CD8-positive, alpha-beta memory T cell (primary cell): Measurements from ENCODE around the gene UAP1L1. TPM values are rescaled to one million over a fixed set of nuclear protein-coding genes. Genes with fewer than 3 reads are reported as not detected.
A peak's percentile ranks its signal among the peaks of the same experiment; 100 is the strongest.

Experiments
- CTCF ChIA-PET: fragments of 350-600 bp; sonication (Branson Sonifier 250); formaldehyde crosslinking; loops from one replicate; lab custom pipeline; 2021; ENCODE audit warnings: antibody characterized with exemption; lab: Charles Lee
- POLR2A ChIA-PET: fragments of 350-600 bp; sonication (Branson Sonifier 250); formaldehyde crosslinking; loops from one replicate; lab custom pipeline; 2021; ENCODE audit warnings: antibody characterized with exemption; lab: Charles Lee
- DNase-seq, 5 donors: peaks; one replicate each; pipeline versions ENCODE4 v3.0.0 to v3.0.0-alpha.2; 2020 to 2022; ENCODE audit warnings: mixed read lengths in 1 of 5
- H3K27ac ChIP-seq: one replicate; pipeline ENCODE4 v1.7.0; 2013; ENCODE audit warnings: low read depth, mild to moderate bottlenecking, low read length, moderate library complexity
- H3K27me3 ChIP-seq: 2 replicates; pipeline ENCODE4 v1.7.0; 2013; ENCODE audit warnings: low read length, mild to moderate bottlenecking; ENCODE audit not compliant: insufficient read depth, poor library complexity, severe bottlenecking
- H3K36me3 ChIP-seq: 2 replicates; pipeline ENCODE4 v1.7.0; 2013; ENCODE audit warnings: mild to moderate bottlenecking, low read length, moderate library complexity; ENCODE audit not compliant: insufficient read depth
- H3K4me1 ChIP-seq: 2 replicates; pipeline ENCODE4 v1.7.0; 2013; ENCODE audit warnings: mild to moderate bottlenecking, low read length, moderate library complexity; ENCODE audit not compliant: insufficient read depth
- H3K4me3 ChIP-seq: 2 replicates; pipeline ENCODE4 v1.7.0; 2013; ENCODE audit warnings: mild to moderate bottlenecking, low read length
- H3K9me3 ChIP-seq: 2 replicates; pipeline ENCODE4 v1.7.0; 2013; ENCODE audit warnings: mild to moderate bottlenecking, low read length
- H3K27ac Mint-ChIP-seq, 8 donors: one replicate each; pipeline ENCODE4 v1.8.0; 2020 to 2021; ENCODE audit warnings: mixed read lengths in 8 of 8, mild to moderate bottlenecking in 6 of 8, inconsistent platforms in 3 of 8, moderate library complexity in 3 of 8
- H3K27me3 Mint-ChIP-seq, 2 donors: one replicate each; pipeline ENCODE4 v1.8.0; 2020 to 2021; ENCODE audit warnings: mixed read lengths in 2 of 2, mild to moderate bottlenecking in 1 of 2, moderate library complexity in 1 of 2
- H3K36me3 Mint-ChIP-seq, 3 donors: one replicate each; pipeline ENCODE4 v1.8.0; 2020 to 2021; ENCODE audit warnings: mixed read lengths in 3 of 3, inconsistent platforms in 1 of 3, mild to moderate bottlenecking in 1 of 3
- H3K4me1 Mint-ChIP-seq, 3 donors: one replicate each; pipeline ENCODE4 v1.8.0; 2020 to 2021; ENCODE audit warnings: mixed read lengths in 3 of 3, inconsistent platforms in 1 of 3, mild to moderate bottlenecking in 1 of 3
- H3K4me3 Mint-ChIP-seq, 7 donors: one replicate each; pipeline ENCODE4 v1.8.0; 2020 to 2021; ENCODE audit warnings: mixed read lengths in 7 of 7, mild to moderate bottlenecking in 6 of 7, moderate library complexity in 4 of 7, inconsistent platforms in 2 of 7
- H3K9me3 Mint-ChIP-seq, 5 donors: one replicate each; pipeline ENCODE4 v1.8.0; 2020 to 2022; ENCODE audit warnings: mixed read lengths in 5 of 5, mild to moderate bottlenecking in 3 of 5, moderate library complexity in 2 of 5, inconsistent platforms in 1 of 5
- polyA plus RNA-seq: library from polyadenylated mRNA; unstranded; fragments of 300-500 nt; fragmentation: Illumina TruSeq; gene quantifications from one replicate; pipeline ENCODE4 v1.2.3, GENCODE V29; 2021
- total RNA-seq, 2 experiments: library from RNA; stranded (reverse); gene quantifications; one replicate each; pipeline ENCODE4 v1.2.3, GENCODE V29; 2021

Gene UAP1L1, protein sequence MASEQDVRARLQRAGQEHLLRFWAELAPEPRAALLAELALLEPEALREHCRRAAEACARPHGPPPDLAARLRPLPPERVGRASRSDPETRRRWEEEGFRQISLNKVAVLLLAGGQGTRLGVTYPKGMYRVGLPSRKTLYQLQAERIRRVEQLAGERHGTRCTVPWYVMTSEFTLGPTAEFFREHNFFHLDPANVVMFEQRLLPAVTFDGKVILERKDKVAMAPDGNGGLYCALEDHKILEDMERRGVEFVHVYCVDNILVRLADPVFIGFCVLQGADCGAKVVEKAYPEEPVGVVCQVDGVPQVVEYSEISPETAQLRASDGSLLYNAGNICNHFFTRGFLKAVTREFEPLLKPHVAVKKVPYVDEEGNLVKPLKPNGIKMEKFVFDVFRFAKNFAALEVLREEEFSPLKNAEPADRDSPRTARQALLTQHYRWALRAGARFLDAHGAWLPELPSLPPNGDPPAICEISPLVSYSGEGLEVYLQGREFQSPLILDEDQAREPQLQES
- total RNA-seq (10 to 100 TPM; 15.3 to 15.5 TPM), polyA plus RNA-seq (4.6 TPM)

DNA sequence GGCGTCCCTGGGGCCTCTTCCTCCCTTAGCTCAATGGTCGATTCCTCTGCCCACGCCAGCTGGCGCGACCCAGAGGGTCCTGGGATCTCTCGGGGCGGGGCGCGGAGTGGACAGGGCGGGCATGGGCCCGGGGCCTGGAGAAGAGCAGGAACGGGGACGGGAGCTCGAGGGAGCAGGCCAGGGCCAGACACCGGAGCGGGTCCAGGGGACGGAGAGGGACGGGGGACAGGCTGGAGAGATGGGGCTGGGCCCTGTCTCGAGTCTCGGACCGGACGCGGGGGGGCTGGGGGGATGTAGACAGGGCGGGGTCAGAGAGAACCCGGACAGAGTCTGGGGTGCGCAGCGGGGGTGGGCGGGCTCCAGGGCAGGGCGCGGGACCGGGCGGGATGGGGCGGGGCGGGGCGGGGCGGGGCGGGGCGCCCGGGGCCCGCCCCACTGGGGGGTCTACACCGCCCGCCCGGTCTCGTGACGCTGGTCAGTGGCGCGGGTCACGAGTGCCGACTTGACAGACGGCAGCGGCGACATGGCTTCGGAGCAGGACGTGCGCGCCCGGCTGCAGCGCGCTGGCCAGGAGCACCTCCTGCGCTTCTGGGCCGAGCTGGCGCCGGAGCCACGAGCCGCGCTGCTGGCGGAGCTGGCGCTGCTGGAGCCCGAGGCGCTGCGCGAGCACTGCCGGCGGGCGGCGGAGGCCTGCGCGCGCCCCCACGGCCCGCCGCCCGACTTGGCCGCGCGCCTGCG is at the start of gene UAP1L1:
TSS of gene UAP1L1 (plus strand) at position 508 of the 738 bp plus-strand sequence. CDS start at position 524, 16 bp downstream.
- Histone ChIP-seq H3K9me3 (no peaks in the 10 kb centered on the region), H3K4me3 (peak within 1 kb of the TSS; percentile 47), H3K4me1 (peaks cover 7% of the 10 kb centered on the region), H3K27me3 (no peaks in the 10 kb centered on the region), H3K27ac (no peak within 1 kb of the TSS), H3K36me3 (peaks cover 3% of the 10 kb centered on the region)
- H3K27ac Mint-ChIP-seq: peak within 1 kb of the TSS in 3 of 8 donors; percentile 52 to 79 (median 68)
- H3K4me3 Mint-ChIP-seq: peak within 1 kb of the TSS; percentile 73 to 91 (median 76)
- ChIA-PET POLR2A (interaction anchor here (0.6 to 2.6 kb wide), 4 partner anchors 9 to 52 kb away, joined by 3 to 14 read pairs (median 3); partner anchors contain the start of gene MAN1B1), CTCF (interaction anchor here (0.9 to 2.7 kb wide), 5 partner anchors 9 to 234 kb away, joined by 3 to 13 read pairs (median 8); partner anchors contain the start of genes MAN1B1, NPDC1 and TUBB4B)
- H3K4me1 Mint-ChIP-seq: peaks cover 0 to 5% (median 2%) of the 10 kb centered on the region in 3 donors
- DNase-seq: peak; percentile 50 to 79 (median 63)
- H3K9me3 Mint-ChIP-seq: no peaks in the 10 kb centered on the region
- no peaks in the 10 kb centered on the region for H3K27me3 Mint-ChIP-seq
- peaks cover 0 to 14% (median 0%) of the 10 kb centered on the region in 3 donors for H3K36me3 Mint-ChIP-seq

DNA sequence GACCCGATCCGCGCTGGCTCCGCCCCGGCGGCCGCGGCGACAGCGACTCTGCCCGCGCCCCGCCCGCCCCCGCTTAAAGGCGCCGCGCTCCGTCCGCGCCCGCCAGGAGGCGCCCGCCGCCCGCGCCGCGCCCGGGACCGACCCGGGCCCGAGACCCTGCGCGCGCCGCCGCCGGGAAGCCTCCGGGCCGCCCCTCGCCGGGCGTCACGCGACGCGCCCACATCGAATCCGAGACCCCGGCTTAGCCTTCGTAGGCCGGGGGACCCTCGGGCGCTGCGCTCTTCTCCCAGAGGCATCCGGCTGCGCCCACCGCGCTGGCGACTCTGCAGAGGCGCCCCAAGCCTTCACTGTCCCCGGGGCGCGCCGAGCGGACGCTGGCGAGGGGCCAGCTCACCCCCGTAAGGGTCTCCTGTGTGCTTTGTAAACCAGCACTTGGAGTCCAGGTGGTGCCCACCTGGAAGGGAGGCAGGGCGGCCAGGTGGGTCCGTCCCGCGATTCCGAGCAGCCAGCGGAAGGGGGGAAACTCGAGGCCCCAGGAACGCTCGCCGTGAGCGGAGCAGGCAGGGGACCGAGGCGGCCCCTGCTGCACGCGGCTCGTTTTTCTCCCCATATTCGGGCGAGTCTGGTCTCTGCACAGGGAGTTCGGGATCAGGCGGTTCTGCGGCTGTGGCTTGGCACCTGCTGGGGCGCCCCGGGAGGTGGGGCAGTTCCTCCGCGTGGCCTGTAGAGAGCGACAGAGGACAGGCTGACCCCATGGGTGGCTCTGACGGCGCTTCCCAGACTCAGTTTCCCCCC is 48.9 kb upstream of the UAP1L1 start:
- ChIA-PET POLR2A (interaction anchor here (0.6 kb wide), 1 partner anchor 85 kb away, joined by 3 read pairs; no protein-coding TSS in a partner anchor), CTCF (interaction anchor here (0.6 to 7.8 kb wide), 51 partner anchors 7 to 240 kb away, joined by 3 to 72 read pairs (median 5); partner anchors contain the start of genes AJM1, CLIC3, FBXW5 and MAN1B1)
- Mint-ChIP-seq H3K27me3 (no peaks in the 10 kb centered on the region), H3K4me3 (peak overlapping the region; percentile 82 to 95 (median 88)), H3K36me3 (peaks cover 0 to 1% (median 0%) of the 10 kb centered on the region in 3 donors), H3K27ac (peak overlapping the region; percentile 39 to 96 (median 86)), H3K4me1 (peaks cover 39 to 76% (median 44%) of the 10 kb centered on the region in 3 donors), H3K9me3 (no peaks in the 10 kb centered on the region)
- DNase-seq: peak; percentile 65 to 77 (median 68)
- Histone ChIP-seq H3K4me1 (peaks cover 55% of the 10 kb centered on the region), H3K36me3 (no peaks in the 10 kb centered on the region), H3K9me3 (no peaks in the 10 kb centered on the region), H3K4me3 (peak overlapping the region; percentile 74), H3K27me3 (no peaks in the 10 kb centered on the region), H3K27ac (peak overlapping the region; percentile 61)

DNA sequence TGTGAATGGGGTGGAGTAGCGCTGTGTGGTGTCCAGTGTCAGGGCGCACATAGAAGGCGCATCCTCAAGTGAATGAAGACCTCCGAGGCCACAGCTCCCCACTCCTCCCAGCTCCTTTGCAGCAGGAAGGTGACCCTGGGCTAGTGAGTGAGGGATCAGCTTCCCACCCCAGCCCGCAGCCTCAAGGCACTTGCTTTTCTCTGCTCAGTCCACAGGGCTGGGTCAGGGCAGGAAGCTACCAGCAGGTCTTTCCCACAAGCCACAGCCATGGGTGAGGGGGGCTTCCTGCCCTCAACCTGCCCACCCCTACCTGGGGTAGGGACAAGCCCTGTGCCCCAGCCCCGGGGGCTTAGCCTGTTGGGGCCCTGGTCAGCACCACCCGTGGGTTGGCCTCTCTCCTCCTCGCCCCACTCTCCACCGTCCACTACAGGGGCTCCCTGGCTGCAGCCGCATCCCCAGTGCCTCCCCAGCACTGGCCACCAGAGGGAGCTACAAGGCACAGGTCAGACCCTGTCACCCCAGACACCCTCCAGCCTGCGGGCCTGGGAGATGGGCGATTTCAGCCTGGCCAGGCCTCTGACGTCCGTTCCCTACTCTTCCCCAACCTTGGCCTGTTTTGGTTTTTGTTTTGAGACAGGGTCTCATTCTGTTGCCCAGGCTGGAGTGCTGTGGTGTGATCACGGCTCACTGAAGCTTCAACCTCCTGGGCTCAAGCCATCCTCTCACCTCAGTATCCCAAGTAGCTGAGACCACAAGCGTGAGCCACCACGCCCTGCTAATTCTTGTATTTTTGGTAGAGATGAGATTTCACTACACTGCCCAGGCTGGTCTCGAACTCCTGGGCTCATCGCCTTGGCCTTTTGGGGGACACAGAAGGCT is 48.0 kb upstream of the UAP1L1 start:
- peak; percentile 58 to 76 (median 60) for DNase-seq
- Histone ChIP-seq H3K27ac (peak overlapping the region; percentile 61), H3K27me3 (no peaks in the 10 kb centered on the region), H3K36me3 (no peaks in the 10 kb centered on the region), H3K4me3 (peak overlapping the region; percentile 74), H3K9me3 (no peaks in the 10 kb centered on the region), H3K4me1 (peaks cover 55% of the 10 kb centered on the region)
- ChIA-PET POLR2A (interaction anchor here (0.6 to 1.6 kb wide), 2 partner anchors 54 to 85 kb away, joined by 3 to 5 read pairs; no protein-coding TSS in a partner anchor), CTCF (interaction anchor here (0.6 to 7.8 kb wide), 54 partner anchors 8 to 241 kb away, joined by 3 to 72 read pairs (median 5); partner anchors contain the start of genes AJM1, C8G, CLIC3 and FBXW5)
- H3K36me3 Mint-ChIP-seq: peaks cover 0 to 1% (median 0%) of the 10 kb centered on the region in 3 donors
- H3K4me1 Mint-ChIP-seq: peaks cover 43 to 73% (median 44%) of the 10 kb centered on the region in 3 donors
- H3K27me3 Mint-ChIP-seq: no peaks in the 10 kb centered on the region
- peak overlapping the region; percentile 58 to 96 (median 90) for H3K27ac Mint-ChIP-seq
- no peaks in the 10 kb centered on the region for H3K9me3 Mint-ChIP-seq
- H3K4me3 Mint-ChIP-seq: peak overlapping the region; percentile 82 to 95 (median 88)

DNA sequence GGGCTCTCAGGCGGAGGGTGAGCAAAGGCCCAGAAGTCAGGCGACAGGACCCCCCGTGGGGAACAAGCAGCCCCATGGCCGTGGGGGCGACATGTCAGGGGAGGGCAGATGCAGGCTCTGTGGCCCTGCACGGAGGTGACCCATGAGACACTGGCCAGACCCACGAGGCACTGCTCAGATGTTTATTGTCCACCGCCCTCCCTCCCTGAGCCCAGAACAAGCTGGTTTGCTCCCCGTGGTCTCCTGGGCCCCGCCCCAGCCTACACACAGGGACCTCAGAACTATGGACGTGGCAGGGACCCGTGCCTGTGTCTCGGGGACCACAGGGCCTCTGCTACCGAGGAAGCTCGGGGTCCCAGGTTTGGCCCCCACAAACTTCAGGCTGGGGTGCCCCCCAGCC is 47.3 kb upstream of the UAP1L1 start:
- peak overlapping the region; percentile 74 for H3K4me3 ChIP-seq
- H3K27me3 Mint-ChIP-seq: no peaks in the 10 kb centered on the region
- no peaks in the 10 kb centered on the region for H3K9me3 ChIP-seq
- no peaks in the 10 kb centered on the region for H3K27me3 ChIP-seq
- H3K36me3 ChIP-seq: no peaks in the 10 kb centered on the region
- H3K4me1 ChIP-seq: peaks cover 62% of the 10 kb centered on the region
- H3K36me3 Mint-ChIP-seq: peaks cover 0 to 1% (median 0%) of the 10 kb centered on the region in 3 donors
- H3K4me3 Mint-ChIP-seq: peak overlapping the region; percentile 82 to 95 (median 88)
- CTCF ChIA-PET: interaction anchor here (0.8 to 7.8 kb wide), 35 partner anchors 11 to 237 kb away, joined by 3 to 72 read pairs (median 6); partner anchors contain the start of genes AJM1, C8G, CLIC3 and FBXW5
- peak overlapping the region; percentile 38 for H3K27ac ChIP-seq
- POLR2A ChIA-PET: interaction anchor here (1.6 kb wide), 1 partner anchor 55 kb away, joined by 5 read pairs; no protein-coding TSS in a partner anchor
- peak overlapping the region in 7 of 8 donors; percentile 72 to 98 (median 90) for H3K27ac Mint-ChIP-seq
- H3K9me3 Mint-ChIP-seq: no peaks in the 10 kb centered on the region
- DNase-seq: no peak
- H3K4me1 Mint-ChIP-seq: peaks cover 51 to 76% (median 51%) of the 10 kb centered on the region in 3 donors

DNA sequence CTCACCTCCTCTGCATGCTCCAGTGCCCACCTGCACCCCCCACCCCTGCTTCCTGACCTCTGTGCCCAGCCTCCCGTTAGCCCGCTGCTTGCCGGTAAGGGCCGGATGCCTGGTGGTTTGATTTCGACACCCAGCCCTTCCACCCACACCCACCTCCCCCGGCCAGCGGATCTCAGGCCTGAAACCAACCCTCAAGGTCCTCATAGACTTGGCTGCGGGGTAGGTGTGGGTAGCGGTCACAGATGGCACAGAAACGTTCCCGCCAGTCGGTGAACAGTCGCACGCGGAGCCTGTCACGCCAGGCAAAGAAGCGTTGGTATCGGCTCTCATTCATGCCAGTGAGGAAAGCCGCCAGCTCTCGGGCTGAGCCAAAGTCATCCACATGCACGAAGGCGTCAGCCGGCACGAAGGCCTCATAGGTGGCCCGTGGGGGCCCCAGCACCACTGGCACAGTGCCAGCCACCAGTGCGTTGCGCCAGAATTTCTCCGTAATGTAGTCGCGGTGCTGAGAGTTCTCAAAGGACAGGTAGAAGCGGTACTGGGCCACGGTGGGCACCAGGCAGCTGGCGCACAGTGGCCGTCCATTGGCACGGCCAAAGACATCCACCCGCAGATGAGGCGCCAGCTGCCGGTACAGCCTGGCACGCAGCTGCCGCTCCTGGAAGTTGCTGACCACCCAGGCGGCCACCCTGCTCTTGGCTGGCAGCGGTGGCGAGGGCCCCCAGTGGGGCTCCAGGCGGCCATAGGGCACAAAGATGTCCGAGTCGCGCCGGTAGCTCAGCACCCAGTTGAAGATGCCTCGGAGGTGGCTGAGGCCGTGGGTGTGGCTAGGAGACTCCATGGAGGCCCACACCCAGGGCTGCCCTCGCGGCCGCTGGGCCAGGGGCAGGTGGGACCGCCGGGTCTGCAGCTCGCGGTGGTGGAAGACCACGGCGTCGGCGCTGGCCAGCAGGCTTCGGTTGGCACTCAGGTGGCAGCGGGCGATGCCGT is 46.5 kb upstream of the UAP1L1 start:
- ChIA-PET POLR2A (interaction anchor here (1.6 kb wide), 1 partner anchor 56 kb away, joined by 5 read pairs; no protein-coding TSS in a partner anchor), CTCF (interaction anchor here (1.4 to 8.9 kb wide), 14 partner anchors 16 to 239 kb away, joined by 4 to 159 read pairs (median 14); partner anchors contain the start of genes AJM1, C8G, CLIC3 and FBXW5)
- Histone ChIP-seq H3K4me1 (peaks cover 69% of the 10 kb centered on the region), H3K9me3 (no peaks in the 10 kb centered on the region), H3K36me3 (no peaks in the 10 kb centered on the region), H3K27me3 (no peaks in the 10 kb centered on the region), H3K4me3 (peak overlapping the region; percentile 74), H3K27ac (peak overlapping the region; percentile 38)
- H3K9me3 Mint-ChIP-seq: no peaks in the 10 kb centered on the region
- peaks cover 51 to 78% (median 56%) of the 10 kb centered on the region in 3 donors for H3K4me1 Mint-ChIP-seq
- peak overlapping the region; percentile 78 to 98 (median 90) for H3K27ac Mint-ChIP-seq
- H3K27me3 Mint-ChIP-seq: no peaks in the 10 kb centered on the region
- peak overlapping the region; percentile 69 to 95 (median 88) for H3K4me3 Mint-ChIP-seq
- peak in 4 of 5 donors; percentile 23 to 64 (median 48) for DNase-seq
- peaks cover 0 to 1% (median 0%) of the 10 kb centered on the region in 3 donors for H3K36me3 Mint-ChIP-seq
